ENCODE results near the gene CTSD.

CTSD gene

DNA sequence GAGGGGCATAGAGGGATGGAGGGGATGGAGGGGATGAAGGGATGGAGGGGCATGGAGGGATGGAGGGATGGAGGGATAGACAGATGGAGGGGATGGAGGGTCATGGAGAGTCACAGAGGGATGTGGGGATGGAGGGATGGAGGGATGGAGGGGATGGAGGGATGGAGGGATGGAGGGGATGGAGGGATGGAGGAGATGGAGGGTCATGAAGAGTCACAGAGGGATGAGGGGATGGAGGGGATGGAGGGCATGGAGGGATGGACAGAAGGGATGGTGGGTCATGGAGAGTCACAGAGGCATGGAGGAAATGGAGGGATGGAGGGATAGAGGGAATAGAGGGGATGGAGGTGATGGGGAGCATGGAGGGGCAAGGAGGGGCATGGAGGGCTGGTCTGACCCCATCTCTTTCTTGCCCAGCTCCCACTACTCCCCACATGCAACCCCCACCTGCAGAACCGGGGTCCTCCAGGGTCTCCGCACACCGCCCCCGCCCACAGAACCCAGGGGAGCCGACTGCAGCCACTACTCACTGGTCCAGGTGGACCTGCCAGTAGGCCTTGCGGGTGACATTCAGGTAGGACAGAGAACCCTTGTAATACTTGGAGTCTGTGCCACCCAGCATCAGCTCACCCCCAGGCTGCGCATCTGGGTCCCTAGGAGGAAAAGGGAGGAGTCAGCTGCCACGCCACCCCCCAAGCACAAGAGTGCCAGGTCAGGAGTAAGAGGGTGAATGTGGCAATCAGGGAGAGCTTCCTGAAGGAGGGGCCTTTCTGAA, 9.2 kb downstream of the CTSD start:
- no peak for DNase-seq

DNA sequence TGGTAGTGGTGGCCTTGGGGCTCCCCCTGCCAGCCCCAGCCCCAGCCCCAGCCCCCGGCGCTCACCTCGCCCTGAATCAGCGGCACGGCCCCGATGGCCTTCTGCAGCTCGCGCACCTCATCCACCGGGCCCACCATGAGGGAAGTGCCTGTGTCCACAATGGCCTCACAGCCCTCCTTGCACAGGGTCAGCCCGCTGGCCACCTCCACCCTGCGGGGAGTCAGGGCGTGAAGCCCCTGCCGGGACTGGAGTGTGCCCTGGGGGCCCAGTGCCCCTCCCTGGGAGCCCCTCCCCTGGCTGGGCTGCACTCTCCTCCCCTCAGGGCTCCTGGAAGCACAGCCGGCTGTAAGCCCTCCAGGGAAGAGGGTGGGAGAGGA, 9.8 kb downstream of the CTSD start:
- DNase-seq = no peak

DNA sequence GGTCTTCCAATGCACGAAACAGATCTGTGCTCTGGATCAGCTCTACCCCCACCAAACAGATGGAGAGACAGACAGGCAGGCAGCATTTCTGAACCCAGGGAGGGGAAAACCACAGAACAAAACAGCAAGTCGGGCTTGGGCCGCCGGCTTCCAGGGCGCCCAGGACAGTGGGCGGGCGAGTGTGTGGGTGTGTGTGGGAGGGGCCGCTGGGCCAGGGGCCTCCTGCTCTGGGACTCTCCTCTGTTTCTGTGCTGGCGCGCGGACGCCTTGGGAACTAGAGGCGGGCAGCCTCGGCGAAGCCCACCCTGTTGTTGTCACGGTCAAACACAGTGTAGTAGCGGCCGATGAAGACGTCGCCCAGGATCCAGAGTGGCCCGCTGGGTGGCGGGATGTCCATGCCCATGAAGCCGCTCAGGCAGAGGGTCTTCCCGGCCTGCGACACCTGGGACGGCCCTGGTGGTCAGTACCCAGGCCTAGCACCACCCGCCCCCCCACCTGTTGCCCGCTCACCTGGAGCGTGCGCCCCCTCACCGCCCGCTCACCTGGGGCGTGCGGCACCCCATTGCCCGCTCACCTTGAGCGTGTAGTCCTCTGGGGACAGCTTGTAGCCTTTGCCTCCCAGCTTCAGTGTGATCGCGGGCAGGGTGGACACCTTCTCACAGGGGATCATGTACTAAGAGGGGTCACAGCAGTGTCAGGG, 10.3 kb downstream of the CTSD start:
- DNase-seq = no peak

DNA sequence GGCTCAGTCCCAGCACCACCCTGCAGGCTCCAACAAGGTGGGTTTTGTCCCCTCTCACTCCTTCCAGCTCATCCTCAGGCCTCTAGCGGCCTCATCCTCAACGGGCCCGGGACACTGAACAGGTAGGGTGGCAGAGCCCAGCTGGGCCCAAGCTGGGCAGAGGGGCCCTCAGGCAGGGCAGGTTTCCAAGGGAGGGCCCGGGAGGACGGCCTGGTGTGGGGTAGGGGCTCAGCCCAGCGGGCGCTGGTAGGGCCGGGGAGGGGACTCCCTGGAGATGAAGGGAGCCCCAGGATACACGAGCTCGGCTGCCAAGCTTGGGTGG, 10.9 kb downstream of the CTSD start:
- no peak for DNase-seq

DNA sequence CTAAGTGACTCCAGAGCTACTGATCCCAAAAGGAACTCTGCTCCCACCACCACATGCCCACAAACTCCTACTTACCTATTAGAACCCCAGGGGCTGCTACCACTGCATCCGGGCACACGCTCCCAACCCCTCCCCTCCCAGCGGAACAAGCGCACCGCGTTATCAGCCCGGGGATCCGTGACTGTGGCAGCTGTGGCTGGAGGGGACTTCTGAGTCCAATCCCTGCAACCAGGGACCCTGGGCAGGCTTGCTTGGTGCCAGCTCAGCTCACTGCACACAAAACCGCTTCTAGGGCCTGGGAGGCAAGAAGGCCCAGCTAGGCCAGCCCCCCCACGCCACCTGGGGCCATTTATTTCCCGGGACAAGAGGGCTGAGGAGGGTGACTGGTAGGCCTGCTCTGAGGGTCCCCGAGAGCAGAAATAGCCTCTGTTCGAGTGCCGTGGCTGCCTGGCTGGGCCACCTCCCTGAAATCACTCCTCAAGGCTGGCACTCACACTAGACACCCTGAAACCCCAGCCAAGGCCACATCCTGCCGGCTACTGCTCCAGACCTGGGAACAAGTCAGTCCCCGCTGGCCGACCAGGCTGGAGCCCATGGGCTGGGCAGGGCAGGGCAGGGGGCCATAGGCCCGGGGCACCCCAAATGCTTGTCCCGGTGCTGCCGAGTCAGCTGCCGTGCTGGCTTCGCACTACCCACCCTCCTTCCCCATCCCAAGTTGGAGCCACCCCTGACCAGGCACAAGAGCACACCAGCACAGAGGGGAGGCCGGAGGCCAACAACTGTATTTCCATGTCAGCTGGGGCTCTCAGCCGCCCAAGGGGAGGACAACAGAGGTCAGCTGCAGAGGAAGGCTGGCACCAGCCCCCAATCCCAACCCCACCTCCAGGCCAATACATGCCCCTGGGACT, 11.5 kb downstream of the CTSD start:
- no peak for DNase-seq

DNA sequence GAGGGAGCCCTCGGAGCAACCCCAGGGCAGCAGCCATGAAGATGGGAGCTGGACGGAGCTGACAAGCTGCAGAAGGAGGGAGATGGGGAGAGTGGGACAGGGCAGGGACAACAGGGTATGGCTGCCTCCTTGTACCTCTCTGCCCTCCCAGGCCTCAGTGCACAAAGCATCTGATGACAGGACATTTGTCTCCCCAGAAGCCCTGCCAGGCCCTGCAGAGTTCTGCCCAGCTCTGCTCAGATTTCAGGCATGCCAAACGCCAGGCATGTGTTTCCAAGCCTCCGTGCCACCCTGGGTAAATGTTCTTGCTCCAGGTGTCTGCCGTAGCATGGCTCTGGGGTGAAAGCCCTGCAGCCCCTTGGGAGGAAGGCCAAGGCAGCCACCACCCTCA, 12.2 kb downstream of the CTSD start:
- no peak for DNase-seq

DNA sequence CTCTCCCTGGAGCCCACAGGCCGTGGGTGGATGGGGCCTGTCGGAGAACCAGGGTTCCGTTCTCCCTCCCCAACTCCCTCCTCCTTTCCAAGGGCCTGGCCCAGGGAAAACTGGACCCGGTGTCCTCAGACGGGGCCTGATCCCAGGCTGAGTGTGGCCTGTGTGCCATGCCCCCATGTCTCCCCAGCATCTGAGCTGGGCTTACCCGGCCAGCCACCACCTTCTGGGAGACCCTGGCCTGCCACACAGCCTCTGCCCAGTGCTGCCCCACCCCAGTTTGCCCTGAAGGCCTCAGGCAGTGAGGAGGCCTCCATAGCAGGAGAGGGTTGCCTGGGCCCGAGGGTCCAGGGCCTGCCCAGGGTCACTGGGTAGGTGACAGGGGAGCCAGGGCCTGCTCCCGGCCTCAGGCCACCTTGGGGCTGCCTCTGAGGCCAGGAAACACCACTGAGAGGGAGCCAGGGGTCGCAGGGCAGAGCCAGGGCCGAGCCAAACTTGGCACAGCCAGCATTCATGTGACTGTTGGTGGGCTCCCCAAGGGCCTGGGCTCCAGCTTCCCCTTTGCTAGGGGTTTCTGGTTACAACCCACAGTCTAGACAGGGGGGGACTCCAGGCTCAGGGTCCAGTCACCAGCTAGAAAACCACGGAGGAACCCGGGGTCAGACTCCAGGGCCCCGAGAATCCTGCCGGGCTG, 12.7 kb downstream of the CTSD start:
- DNase-seq = no peak

DNA sequence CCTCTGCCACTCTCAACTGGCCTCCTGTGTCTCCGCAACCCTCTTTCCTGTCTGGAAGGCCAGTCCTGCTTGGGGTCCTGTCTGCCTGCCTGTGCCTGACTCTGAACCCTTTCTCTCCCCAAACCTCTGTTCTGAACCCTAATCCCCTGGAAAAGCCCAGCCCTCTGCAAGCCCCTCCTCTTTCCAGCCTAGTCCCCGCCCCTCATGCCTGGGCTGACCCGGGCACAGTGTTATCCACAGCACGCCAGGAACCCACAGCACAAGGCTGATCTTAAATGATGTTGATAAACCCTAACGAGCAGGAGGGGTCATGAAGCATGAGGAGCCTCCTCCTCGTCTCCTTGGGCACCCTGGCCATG, 13.3 kb downstream of the CTSD start, which contains the start of gene IFITM10:
IFITM10 (minus strand) TSS at position 115 of the 359 bp plus-strand sequence. CDS start 153 bp downstream, outside the sequence.
- no peak for DNase-seq

DNA sequence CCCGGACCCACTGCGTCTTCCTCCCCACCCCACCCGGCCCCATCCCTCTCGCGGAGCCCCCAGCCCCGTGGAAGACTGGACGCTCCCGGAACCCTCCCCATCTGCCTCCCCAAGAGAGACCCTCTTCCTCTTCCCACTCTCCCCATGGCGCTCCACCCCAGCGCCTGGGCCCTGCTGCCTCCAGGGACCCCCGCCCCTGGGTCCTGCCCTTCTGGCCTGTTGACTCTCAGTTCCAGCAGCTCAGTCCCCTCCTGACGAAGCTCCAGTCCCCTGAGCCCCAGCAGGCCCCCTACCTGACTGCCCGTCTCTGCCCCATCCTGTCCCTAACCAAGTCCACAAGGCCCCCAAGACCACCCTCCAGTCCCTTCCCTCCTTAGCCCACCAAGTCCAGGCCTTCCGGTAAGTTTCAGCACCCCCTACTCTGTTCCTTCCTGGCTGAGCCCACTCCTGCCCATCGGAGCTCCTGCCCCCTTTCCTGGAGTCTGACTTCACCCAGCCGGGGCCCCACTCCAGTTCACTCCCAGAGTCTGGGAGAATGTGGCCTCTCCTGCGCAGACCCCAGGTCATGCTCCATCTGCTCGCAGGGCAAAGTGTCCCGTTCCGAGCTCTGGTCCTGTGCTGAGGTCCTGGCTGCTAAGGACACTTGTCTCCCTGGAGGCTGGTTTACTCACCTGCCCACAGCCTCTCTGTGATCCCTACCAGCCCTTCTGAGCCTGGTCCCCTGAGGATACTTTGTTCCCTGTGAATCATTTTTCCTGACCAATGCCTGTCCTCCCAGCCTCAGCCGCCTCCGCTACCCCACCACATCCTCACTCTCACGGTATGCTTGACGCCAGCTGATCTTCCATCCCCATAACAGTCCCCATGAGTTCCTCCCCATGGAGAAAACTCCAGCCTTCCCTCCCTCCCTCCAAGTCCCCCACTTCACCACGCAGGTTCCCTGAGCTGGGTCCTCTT, 14.1 kb downstream of the CTSD start:
- no peak for DNase-seq

DNA sequence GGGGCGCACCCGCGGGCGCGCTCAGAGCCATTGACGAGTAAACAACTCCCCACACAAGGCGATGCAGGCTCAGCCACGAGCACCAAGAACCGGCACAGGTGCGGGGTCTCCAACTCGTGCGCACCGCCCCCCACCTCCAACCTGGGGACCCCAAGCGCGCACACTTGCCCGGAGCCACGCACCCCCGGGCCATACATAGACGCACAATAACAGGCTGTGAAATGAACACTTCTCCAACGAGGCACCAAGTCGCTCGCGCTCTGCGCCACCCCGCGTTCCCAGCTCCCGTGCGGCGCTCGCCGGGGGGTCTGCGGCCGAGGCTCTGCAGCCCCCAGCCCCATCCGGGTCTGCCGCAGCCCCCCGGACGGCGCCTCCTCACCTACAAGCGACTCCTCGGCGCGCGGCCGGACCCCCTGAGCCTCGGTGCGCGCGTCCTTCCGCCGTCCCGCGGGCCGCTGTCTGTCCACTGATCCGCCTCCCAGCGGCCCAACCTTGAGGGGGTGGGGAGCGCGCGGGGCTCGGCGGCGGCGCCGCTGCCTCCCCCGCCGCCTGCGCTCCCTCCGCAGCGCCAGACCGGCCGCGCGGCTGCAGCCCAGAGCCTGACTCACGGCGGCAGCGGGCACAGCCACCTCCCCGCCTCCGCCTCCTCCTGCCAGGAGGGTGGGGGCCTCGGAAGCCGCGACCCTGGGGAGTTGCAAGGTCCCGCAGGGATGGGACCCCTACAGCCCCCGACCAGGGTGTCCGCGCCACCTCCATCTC, 14.9 kb downstream of the CTSD start:
- DNase-seq = no peak

DNA sequence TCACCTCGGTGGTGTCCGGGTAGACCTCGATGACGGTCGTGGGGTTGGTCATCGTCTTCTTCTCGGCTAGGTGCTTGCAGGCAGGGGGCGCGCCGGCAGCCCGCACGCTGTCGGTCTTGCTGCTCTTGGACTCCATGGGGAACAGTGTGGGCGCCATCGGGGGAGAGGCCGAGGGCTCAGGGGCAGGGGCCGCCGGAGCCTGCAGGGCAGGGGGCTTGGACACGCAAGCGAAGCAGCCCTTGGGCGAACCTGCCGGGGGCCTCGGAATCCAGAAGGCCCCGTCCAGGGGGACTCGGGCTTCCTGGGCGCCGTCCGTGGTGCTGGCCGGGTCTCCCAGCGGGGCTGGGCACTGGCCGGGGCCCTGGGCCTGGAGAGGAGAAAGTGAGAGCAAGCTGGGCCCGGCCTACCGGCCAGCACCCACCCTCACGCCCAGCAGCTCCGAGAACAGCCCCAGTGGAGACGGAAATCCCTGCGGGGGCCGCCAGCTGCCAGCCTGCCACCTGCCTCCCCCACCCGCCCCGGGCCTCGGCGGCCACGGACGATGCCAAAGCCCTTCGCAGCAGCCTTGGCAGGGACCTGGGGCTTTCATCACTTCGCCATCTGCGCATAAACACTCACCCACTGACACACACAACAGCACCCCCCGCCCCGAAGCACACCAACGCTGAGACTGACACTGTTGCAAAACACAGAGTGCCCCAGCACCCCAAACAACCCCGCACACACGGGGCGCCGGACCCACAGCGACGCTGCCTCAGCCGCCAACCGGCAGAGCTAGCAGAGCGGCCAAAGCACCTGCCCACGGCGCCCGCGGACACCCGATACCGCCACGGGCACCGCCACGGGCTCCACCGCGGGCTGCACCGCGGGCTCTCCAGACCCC, 15.7 kb downstream of the CTSD start:
- DNase-seq = no peak

DNA sequence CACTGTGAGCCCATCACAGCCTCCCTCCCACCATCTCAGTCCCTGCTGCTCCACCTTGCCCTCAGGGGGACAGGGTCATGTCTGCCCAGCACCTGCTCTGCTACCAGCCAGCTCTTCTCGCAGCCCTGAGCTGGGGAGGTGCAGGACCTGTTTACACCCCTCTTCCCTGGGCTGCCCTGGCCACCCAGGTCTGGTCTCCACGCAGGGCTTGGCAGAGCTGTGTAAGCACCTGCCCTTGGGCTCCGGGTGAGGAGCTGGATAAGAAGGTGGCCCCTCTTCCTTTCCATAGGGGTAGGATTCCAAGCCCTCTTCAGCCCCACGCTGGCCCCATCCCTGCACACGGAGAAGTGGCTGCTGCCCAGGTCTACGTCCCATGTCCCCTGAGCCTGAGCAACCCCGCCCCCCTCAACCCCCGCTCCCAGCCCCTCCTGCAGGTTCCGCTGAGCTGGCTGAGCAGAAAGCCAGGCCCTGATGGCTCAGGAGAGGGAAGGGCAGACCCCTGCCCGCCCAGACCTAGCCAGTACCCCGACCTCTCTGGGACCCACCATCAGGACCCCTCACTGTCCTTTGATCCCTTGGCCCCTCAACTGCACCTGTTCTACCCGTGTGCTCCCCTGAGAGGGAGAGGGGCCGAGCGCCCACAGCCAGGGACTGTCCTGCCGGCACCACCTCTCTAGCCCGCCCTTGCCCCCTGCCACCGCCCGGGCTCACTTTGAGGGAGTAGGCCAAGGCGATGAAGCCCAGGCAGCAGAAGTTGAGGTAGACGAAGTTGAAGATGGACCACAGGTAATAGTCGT, 16.6 kb downstream of the CTSD start:
- DNase-seq = no peak

DNA sequence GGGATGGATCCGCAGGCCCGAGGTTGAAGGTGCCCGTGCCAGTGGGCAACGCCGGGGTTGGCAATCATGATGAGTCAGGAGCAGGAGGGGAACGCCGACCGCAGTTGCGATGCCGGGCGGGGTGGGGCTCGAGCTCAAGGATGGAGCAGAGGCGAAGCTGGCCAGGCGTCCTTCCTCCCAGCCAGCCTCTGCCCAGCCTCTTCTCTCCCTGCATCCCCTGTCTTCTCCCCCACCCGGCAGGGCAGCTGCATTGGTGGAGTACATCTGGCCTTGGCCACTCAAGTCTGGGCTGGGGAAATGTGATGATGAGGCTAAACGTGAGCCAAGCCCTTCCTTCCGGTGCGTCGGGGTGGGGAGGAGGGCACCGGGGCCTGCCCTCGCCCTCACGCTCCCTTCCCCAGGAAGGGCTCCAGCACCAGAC, 17.2 kb downstream of the CTSD start:
- no peak for DNase-seq

DNA sequence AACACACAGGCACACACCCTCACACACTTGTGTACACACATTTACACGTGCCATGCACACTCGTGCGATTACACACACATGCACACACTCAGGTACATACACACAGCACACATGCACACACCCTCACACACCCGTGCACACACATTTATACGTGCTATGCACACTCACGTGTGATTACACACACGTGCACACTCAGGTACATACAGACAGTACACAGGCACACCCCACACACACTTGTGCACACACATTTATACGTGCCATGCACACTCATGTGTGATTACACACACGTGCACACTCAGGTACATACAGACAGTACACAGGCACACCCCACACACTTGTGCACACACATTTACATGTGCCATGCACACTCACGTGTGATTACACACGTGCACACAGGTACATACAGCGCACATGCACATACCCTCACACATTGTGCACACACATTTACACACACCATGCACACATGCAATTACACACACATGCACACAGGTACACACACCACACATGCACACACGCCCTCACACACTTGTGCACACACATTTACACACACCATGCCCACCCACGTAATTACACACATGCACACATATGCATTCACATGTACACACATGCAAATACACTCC, 17.9 kb downstream of the CTSD start:
- no peak for DNase-seq

DNA sequence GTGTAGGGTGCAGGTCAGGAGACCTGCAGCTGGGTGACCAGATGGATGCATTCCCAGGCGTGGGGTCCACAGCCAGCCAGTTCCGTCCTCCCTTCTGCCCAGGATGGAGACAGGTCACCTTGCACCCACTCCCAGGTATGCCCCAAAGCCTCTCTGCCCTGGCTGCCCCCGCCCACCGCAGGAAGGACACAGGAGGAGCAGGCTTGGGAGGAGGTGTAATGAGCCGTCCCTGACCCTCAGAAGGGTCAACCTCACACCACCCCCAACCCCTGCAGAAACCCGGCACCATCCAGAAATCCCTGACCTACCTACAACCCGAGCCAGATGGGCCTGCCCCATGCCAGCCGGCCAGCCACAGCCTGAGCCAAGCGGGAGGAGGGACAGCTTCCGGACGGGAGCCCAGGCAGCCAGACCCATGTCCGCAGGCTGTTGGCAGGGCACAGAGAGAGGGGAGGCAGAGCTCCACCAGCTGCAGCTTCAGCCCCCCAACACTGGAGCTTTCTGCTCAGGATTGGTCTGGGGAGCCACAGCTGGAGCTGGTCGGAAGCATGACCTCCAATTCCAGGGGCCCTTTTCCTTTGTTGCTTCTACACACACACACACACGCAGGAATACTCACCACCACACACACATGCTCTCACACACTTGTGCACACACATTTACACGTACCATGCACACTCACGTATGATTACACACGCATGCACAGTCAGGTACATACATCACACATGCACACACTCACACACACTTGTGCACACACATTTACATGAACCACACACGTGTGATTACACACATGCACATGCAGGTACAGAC, 18.6 kb downstream of the CTSD start:
- no peak for DNase-seq

DNA sequence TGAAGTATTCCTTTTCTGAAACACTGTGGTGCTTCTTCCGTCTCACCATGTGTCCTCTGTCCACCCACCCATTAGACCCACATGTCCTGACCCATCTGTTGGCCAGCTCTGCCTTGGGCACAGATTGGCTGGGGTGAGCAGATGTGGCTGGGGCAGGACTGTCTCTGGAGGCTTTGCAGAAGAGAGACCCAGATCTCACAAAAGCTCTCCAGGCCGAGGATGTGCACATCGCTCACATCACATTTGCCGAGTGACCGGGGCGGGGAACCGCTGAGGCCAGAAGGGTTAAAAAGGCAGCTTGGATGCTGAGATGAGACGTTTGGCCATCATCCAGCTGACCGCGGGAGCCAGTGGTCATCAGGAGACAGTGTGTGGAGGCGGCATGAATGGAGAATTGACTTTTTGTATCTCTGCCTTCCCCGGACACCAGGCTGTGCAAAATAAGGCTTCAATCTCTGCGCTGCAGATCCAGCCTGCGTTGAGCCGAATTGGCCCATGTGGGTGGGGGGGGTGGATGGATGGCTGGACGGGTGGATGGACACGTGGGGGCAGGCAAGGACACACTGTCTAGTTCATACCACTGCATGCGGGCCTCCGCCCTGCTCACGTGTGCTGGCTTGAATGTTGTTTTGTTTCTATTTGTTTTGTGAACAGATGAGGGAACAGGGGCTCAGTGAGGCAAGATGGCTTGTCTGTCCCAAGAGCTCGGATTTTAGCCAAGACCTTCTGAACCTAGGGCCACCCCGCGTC, 19.4 kb downstream of the CTSD start:
- DNase-seq = no peak

DNA sequence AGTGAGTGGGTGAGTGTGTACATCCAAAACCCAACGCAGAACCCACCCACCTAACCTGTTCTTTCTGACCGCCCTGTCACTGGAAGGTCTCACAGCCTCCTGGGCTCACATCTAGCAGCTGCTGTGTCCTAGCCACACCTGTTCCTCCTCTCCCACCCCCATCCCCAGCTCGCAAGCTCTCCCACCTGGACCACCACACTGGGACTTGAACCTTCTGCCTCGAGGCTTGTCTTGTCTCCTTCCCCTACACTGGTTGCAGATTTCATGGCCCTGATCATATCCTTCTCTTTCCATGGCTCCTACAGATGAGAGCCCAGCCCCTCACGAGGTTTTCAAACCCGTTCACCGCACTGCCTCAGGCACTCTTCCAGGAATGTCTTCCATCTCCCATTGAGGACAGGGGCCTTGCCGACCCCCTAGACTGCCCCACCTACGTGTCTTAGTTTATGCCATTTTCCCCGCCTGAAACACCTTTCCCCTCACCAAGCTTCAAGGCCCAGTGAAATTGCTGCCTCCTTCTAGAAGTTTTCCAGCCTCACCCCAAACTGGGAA, 20.1 kb downstream of the CTSD start:
- no peak for DNase-seq
